Lower leg skin (tissue), 4 donors: ENCODE results near the gene MCTP2. TPM values are rescaled to one million over a fixed set of nuclear protein-coding genes. Genes with fewer than 3 reads are reported as not detected.
"Not testable (repeated sequence)": the region's sequence is repeated elsewhere in the genome, so short reads cannot be mapped to it uniquely, and the experiment has no call there.

Experiments
- DNase-seq, 2 donors: peaks; one replicate each; pipeline ENCODE4 v3.0.0-alpha.2; 2019; ENCODE audit warnings: low spot score in 2 of 2
- H3K4me3 ChIP-seq: fragments of 200-600 bp; sonication (generic); 2 replicates; pipeline ENCODE4 v1.5.1; 2017; ENCODE audit warnings: mild to moderate bottlenecking, low read depth; ENCODE audit not compliant: poor library complexity, severe bottlenecking
- CTCF ChIP-seq, 3 donors: fragments of 450-650 bp; IDR thresholded peaks; one replicate each; pipeline ENCODE4 v1.5.1; 2016; ENCODE audit warnings: antibody characterized with exemption in 3 of 3, mild to moderate bottlenecking in 3 of 3, moderate library complexity in 2 of 3
- POLR2A ChIP-seq, 2 donors: fragments of 450-650 bp; IDR thresholded peaks; one replicate each; pipeline ENCODE4 v1.6.1; 2016 to 2017; ENCODE audit warnings: antibody characterized with exemption in 2 of 2, mild to moderate bottlenecking in 1 of 2, moderate library complexity in 1 of 2
- WGBS, 2 donors: methylation state at CpG; one replicate each; pipeline ENCODE4 v1.1.5; 2018; 5-methylcytosine and 5-hydroxymethylcytosine counted together
- intact Hi-C: fragments of 100-400 bp; cut with DNase I; formaldehyde crosslinking; loops from one replicate; pipeline ENCODE4 v1.15.0; 2023; ENCODE audit warnings: low total_unique reads
- total RNA-seq, 4 donors: library from RNA; depleted of rRNA; stranded (reverse); fragments of >200 nt; gene quantifications; one replicate each; pipeline ENCODE4 v1.1.0, GENCODE V29; 2016

MCTP2 gene
- total RNA-seq, 4 donors from 2014 or later, result 18.9 to 24.1 (median 20.4) TPM

GRCh38 chr15:94252906-94253491, 21.6 kb downstream of the MCTP2 start:
- WGBS, 2 donors, result 79 to 83% methylated on average over 2 of the region's 2 CpGs
- H3K4me3 ChIP-seq, result no peak overlapping the region
- intact Hi-C loops, result no loop called here
- DNase-seq, result no peak
- no peak for TF ChIP-seq CTCF (IDR thresholded peaks at IDR 0.05)
- TF ChIP-seq POLR2A (IDR thresholded peaks at IDR 0.05), result no peak

DNA sequence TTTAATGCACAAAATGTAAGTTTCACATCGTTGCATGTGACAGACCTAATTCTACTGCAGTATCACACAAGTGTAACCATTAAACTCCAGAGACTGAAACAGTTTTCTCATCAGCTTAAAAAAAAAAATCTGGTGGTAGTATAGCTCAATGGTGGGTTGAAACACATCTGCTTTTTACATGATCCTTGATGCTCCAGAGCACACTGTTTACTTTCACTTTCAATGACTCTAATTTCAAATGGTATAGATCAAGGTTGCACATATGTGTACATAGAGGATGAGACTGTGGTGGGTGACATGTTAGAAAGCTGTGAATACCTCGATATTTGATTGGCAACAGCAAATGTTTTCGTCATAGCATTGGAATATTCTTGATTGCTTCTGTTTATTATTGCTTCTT, 22.4 kb downstream of the MCTP2 start:
- intact Hi-C loops, result no loop called here
- DNase-seq, result no peak
- WGBS, 2 donors, result 74 to 78% methylated on average over 3 of the region's 3 CpGs
- TF ChIP-seq POLR2A (IDR thresholded peaks at IDR 0.05), result no peak
- no peak for TF ChIP-seq CTCF (IDR thresholded peaks at IDR 0.05)
- no peak overlapping the region for H3K4me3 ChIP-seq

- 56 to 67% methylated on average over 4 of the region's 4 CpGs for WGBS, 2 donors
These were observed 24.2 kb downstream of the MCTP2 start for GRCh38 chr15:94255540-94255939.

GRCh38 chr15:94256511-94256910, 25.1 kb downstream of the MCTP2 start:
- H3K4me3 ChIP-seq, result no peak overlapping the region
- intact Hi-C loops, result no loop called here
- no peak for TF ChIP-seq CTCF (IDR thresholded peaks at IDR 0.05)
- no peak for TF ChIP-seq POLR2A (IDR thresholded peaks at IDR 0.05)
- 75 to 76% methylated on average over 3 of the region's 3 CpGs for WGBS, 2 donors
- no peak for DNase-seq

More at GRCh38 chr15:94255540-94255939, 24.2 kb downstream of the MCTP2 start:
- intact Hi-C loops, result no loop called here
- TF ChIP-seq CTCF (IDR thresholded peaks at IDR 0.05) (no peak), POLR2A (IDR thresholded peaks at IDR 0.05) (no peak)
- no peak for DNase-seq
- H3K4me3 ChIP-seq, result no peak overlapping the region

DNA sequence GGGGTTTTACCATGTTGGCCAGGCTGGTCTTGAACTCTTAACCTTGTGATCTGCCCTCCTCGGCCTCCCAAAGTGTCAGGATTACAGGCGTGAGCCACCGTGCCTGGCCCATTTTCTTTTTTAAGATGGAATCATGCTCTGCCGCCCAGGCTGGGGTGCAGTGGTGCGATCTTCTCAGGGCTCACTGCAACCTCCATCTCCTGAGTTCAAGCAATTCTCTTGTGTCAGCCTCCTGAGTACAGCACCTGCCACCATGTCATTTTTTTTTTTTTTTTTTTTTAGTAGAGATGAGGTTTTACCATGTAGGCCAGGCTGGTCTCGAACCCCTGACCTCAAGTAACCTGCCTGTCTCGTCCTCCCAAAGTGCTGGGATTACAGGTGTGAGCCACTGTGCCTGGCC, 26.4 kb downstream of the MCTP2 start:
- WGBS, 2 donors, result 89 to 93% methylated on average over 7 of the region's 7 CpGs
- intact Hi-C loops, DNase-seq, H3K4me3 ChIP-seq: not testable (repeated sequence)

GRCh38 chr15:94258246-94258645, 26.9 kb downstream of the MCTP2 start:
- no peak for DNase-seq
- no peak overlapping the region for H3K4me3 ChIP-seq
- WGBS, 2 donors, result 94% methylated on average over 2 of the region's 2 CpGs
- TF ChIP-seq CTCF (IDR thresholded peaks at IDR 0.05) (no peak), POLR2A (IDR thresholded peaks at IDR 0.05) (no peak)
- intact Hi-C loops, result no loop called here
